Measurements from ENCODE around the gene RDH5.
"Not testable (repeated sequence)": the region's sequence is repeated elsewhere in the genome, so short reads cannot be mapped to it uniquely, and the experiment has no call there.

RDH5 gene

DNA sequence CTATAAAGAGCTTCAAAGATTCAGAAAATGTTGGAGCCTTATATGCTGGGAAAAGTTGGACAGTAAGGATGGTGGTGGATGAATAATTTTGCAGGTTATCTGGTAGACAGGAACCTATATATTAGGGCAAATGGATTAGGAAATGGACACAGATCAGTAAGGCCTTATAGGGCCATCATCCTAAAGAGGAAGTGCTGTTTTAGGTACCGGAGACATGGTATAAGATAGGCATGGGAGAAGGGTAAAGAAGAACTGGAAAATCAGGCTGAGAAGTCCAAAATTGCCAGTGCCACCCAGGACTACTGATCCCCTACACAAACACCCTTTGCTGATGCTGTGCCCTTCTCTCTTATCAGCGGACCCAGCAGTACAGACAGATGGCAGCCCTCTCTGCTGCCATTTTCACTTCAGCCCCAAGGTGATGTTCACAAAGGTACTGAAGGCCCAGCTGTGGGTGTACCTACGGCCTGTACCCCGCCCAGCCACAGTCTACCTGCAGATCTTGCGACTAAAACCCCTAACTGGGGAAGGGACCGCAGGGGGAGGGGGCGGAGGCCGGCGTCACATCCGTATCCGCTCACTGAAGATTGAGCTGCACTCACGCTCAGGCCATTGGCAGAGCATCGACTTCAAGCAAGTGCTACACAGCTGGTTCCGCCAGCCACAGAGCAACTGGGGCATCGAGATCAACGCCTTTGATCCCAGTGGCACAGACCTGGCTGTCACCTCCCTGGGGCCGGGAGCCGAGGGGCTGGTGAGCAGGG, 28.2 kb downstream of the RDH5 start:
- DNase-seq = no peak

DNA sequence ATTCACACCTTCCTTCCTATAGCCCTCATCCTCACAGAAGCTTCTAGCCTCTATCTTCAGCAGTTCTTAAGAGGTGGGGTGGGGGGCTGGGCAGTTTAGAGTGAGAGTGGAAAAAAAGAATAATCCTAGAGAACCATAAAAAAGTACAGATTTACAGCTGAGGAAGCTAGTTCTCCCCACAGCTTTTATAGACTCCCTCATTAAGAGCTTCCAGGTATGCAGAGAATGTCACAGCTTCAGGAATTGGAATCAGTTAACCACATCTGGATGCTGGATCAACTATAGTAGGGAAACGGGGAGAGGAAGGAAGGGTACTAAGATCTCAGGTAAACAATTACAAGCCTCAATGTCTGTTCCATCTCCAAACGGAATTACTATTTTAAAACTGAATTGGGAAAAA, 35.1 kb downstream of the RDH5 start:
- DNase-seq = no peak

DNA sequence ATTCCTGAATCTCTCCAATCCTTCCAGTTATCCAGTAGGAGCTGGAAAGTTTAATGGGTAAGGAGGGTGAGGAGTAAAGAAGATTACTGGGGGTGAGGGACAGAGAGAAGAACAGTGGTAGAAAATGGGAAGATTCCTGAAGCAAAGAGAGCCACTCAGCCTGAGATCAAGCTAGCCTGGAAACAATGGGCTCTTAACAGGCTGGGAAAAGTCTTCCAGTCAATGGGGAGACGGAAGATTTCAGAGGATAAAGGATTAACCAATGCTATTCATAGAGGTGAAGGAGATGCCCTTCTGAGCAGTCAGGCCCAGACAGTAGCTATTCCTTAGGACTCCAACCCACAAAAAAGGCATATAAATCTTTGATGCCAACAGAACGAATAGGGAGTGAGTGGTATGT, 37.5 kb downstream of the RDH5 start:
- no peak for DNase-seq

DNA sequence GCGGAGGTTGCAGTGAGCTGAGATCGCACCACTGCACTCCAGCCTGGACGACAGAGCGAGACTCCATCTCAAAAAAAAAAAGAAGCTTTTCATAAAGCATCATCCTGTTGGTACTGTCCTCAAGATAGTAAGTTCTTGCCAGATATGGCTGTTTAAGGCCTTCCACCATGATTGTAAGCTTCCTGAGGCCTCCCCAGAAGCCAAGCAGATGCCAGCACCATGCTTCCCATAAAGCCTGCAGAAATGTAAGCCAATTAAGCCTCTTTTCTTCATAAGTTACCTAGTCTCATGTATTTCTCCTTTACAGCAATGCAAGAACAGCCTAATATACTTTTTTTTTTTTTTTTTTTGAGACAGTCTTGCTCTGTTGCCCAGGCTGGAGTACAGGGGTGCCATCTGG, 38.4 kb downstream of the RDH5 start:
- not testable (repeated sequence) for DNase-seq

DNA sequence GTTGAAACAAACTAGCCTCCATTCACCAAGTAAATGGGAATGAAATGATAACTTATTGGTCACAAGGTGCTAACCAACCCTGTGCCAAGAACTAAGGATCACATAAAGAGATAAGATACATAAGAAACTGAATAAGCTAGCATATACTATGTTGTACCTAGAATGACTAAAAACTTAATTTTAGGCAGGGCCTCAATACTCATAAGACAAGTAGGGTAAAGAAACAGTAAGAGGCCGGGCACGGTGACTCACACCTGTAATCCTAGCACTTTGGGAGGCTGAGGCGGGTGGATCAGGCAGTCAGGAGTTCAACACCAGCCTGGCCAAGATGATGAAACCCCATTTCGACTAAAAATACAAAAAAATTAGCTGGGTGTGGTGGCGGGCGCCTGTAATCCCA, 40.5 kb downstream of the RDH5 start:
- no peak for DNase-seq

DNA sequence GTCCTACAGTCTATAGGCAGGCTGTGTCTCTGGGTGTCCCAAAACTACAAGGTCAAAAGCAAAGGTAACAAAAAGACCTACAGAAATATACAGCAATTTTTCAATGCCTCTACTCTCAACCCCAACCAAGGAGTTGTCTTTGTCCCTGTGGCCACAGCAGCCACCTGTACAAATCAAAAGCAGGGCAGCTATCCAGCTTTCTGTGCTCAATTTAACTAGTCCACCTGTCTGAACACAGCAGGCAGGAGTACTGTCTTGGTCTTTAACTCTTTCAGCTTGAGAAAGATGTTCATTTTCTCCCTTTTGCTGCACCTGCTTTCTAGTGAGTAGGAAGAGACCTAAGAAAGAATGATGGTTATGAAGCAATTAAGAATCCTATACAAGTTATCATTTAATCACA, 42.5 kb downstream of the RDH5 start:
- no peak for DNase-seq

DNA sequence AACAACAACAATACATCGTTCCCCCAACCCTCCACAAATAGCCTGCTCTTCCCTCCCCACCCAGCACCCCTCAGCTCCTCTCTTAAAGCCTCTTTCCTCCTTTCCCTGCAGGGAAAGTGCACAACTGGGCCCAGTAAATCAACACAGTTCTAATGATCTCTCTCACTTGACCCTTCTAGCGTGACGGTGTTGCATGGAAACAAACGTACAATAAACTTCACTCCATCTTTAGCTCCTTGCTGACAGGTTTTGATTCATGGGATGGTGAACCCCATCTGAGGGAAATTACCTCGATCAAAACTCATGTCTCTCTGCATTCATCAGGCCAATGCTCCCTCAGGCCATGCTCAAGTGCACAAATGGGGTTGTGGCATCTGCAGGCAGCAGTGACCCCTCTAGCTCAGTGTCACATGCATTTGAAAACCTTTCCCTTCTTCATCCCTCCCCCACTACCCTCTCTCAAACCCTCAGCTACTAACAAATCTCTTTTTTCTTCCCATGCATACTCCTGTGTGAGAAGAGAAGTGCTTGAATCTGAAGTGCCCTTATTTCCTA, 45.6 kb downstream of the RDH5 start:
- no peak for DNase-seq

DNA sequence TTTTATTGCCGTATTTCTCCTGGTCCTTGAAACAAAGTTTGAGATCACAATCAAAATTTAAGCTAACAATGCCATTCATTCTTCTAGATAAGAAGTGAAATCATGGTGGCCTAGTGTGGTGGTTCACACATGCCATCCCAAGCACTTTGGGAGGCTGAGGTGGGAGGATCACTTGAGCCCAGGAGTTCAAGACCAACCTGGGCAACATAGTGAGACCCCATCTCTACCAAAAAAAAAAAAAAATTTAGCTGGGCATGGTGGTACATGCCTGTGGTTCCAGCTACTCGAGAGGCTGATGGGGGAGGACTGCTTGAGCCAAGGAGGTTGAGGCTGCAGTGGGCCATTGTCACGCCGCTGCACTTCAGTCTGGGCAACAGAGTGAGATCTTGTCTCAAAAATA, 47.0 kb downstream of the RDH5 start:
- DNase-seq = no peak

DNA sequence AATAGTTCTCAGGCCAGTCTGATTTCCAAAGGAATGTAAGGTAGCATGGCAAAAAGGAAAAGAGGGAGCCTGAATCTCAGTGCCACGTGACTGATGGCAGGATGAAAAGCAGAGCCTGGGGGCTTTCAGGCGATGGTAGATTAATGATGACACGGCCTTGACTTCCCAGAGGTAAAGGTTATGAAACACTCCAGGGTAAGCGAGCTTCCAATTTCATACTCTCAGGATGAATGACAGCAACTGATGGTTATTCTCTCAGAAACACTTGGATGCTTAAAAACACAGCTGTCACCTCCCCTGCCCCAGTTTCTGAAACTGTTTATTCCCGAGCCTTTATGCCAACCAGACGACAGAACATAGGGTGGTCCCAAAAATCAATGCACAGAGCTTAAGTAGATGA, 51.5 kb downstream of the RDH5 start:
- no peak for DNase-seq
